ENCODE data around the gene ELAC2. TPM values are rescaled to one million over a fixed set of nuclear protein-coding genes. Genes with fewer than 3 reads are reported as not detected.

ELAC2 gene
- total and polyA plus RNA-seq, 5 donors: 28.2 to 52.0 (median 48.3) TPM

GRCh38 chr17:12974005-12974531, 43.8 kb downstream of the ELAC2 start:
- intact Hi-C loops (cut with DNase I): no loop called here
- H3K4me3 ChIP-seq (ENCODE audit: low read length): peak overlapping the region; percentile 20
- 2% methylated on average over 40 of the region's 40 CpGs for WGBS
- ATAC-seq (peak in 1 of 2 donors; percentile 78), DNase-seq (peak; percentile 25 to 74 (median 68))
- peak overlapping the region; percentile 5 for H3K27ac ChIP-seq (ENCODE audit: low read length)
- H3K9me3 ChIP-seq (ENCODE audit: control insufficient read depth, low read length): no peaks in the 10 kb centered on the region
- no peaks in the 10 kb centered on the region for H3K27me3 ChIP-seq (ENCODE audit: control insufficient read depth, insufficient read depth)
- no peaks in the 10 kb centered on the region for H3K4me1 ChIP-seq (ENCODE audit: control insufficient read depth, insufficient read depth, low read length)

GRCh38 chr17:12973496-12974004, 44.3 kb downstream of the ELAC2 start:
- peak overlapping the region; percentile 5 for H3K27ac ChIP-seq (ENCODE audit: low read length)
- H3K27me3 ChIP-seq (ENCODE audit: control insufficient read depth, insufficient read depth): no peaks in the 10 kb centered on the region
- intact Hi-C loops (cut with DNase I): no loop called here
- H3K4me3 ChIP-seq (ENCODE audit: low read length): peak overlapping the region; percentile 11
- peak in 1 of 3 donors; percentile 69 for DNase-seq
- no peaks in the 10 kb centered on the region for H3K4me1 ChIP-seq (ENCODE audit: control insufficient read depth, insufficient read depth, low read length)
- 2% methylated on average over 16 of the region's 16 CpGs for WGBS
- no peaks in the 10 kb centered on the region for H3K9me3 ChIP-seq (ENCODE audit: control insufficient read depth, low read length)
- ATAC-seq: peak; percentile 66

- ATAC-seq: no peak
- DNase-seq: no peak
- Histone ChIP-seq H3K27me3 (ENCODE audit: control insufficient read depth, insufficient read depth) (no peaks in the 10 kb centered on the region), H3K4me1 (ENCODE audit: control insufficient read depth, insufficient read depth, low read length) (no peaks in the 10 kb centered on the region), H3K4me3 (ENCODE audit: low read length) (no peak overlapping the region), H3K27ac (ENCODE audit: low read length) (no peak overlapping the region), H3K9me3 (ENCODE audit: control insufficient read depth, low read length) (no peaks in the 10 kb centered on the region)
- 75% methylated on average over 11 of the region's 11 CpGs for WGBS
- intact Hi-C loops (cut with DNase I): no loop called here
Observed at GRCh38 chr17:12967962-12968361, 49.9 kb downstream of the ELAC2 start.

GRCh38 chr17:12966413-12966812, 51.4 kb downstream of the ELAC2 start:
- intact Hi-C loops (cut with DNase I): no loop called here

GRCh38 chr17:12965988-12966387, 51.8 kb downstream of the ELAC2 start:
- DNase-seq (no peak), ATAC-seq (no peak)
- H3K4me3 ChIP-seq (ENCODE audit: low read length): no peak overlapping the region
- no peaks in the 10 kb centered on the region for H3K27me3 ChIP-seq (ENCODE audit: control insufficient read depth, insufficient read depth)
- intact Hi-C loops (cut with DNase I): no loop called here
- H3K27ac ChIP-seq (ENCODE audit: low read length): no peak overlapping the region
- no peaks in the 10 kb centered on the region for H3K9me3 ChIP-seq (ENCODE audit: control insufficient read depth, low read length)
- H3K4me1 ChIP-seq (ENCODE audit: control insufficient read depth, insufficient read depth, low read length): no peaks in the 10 kb centered on the region
- WGBS: 73% methylated on average over 3 of the region's 3 CpGs

More at GRCh38 chr17:12966413-12966812, 51.4 kb downstream of the ELAC2 start:
- 73% methylated on average over 5 of the region's 5 CpGs for WGBS
- Histone ChIP-seq H3K4me1 (ENCODE audit: control insufficient read depth, insufficient read depth, low read length) (no peaks in the 10 kb centered on the region), H3K9me3 (ENCODE audit: control insufficient read depth, low read length) (no peaks in the 10 kb centered on the region), H3K27me3 (ENCODE audit: control insufficient read depth, insufficient read depth) (no peaks in the 10 kb centered on the region), H3K4me3 (ENCODE audit: low read length) (no peak overlapping the region), H3K27ac (ENCODE audit: low read length) (no peak overlapping the region)
- DNase-seq (no peak), ATAC-seq (no peak)

GRCh38 chr17:12964840-12965239, 53.0 kb downstream of the ELAC2 start:
- H3K27me3 ChIP-seq (ENCODE audit: control insufficient read depth, insufficient read depth): no peaks in the 10 kb centered on the region
- no peak for DNase-seq
- no peak for ATAC-seq
- H3K9me3 ChIP-seq (ENCODE audit: control insufficient read depth, low read length): no peaks in the 10 kb centered on the region
- WGBS: 77% methylated on average over 10 of the region's 10 CpGs
- H3K27ac ChIP-seq (ENCODE audit: low read length): no peak overlapping the region
- intact Hi-C loops (cut with DNase I): no loop called here
- H3K4me3 ChIP-seq (ENCODE audit: low read length): no peak overlapping the region
- no peaks in the 10 kb centered on the region for H3K4me1 ChIP-seq (ENCODE audit: control insufficient read depth, insufficient read depth, low read length)

GRCh38 chr17:12964162-12964561, 53.7 kb downstream of the ELAC2 start:
- H3K9me3 ChIP-seq (ENCODE audit: control insufficient read depth, low read length): no peaks in the 10 kb centered on the region
- H3K27ac ChIP-seq (ENCODE audit: low read length): no peak overlapping the region
- H3K4me1 ChIP-seq (ENCODE audit: control insufficient read depth, insufficient read depth, low read length): no peaks in the 10 kb centered on the region
- H3K27me3 ChIP-seq (ENCODE audit: control insufficient read depth, insufficient read depth): no peaks in the 10 kb centered on the region
- no peak for ATAC-seq
- no peak for DNase-seq
- intact Hi-C loops (cut with DNase I): no loop called here
- no peak overlapping the region for H3K4me3 ChIP-seq (ENCODE audit: low read length)
- 93% methylated on average over 5 of the region's 5 CpGs for WGBS

- H3K4me3 ChIP-seq (ENCODE audit: low read length): no peak overlapping the region
- no peaks in the 10 kb centered on the region for H3K4me1 ChIP-seq (ENCODE audit: control insufficient read depth, insufficient read depth, low read length)
- intact Hi-C loops (cut with DNase I): no loop called here
- ATAC-seq (peak in 1 of 2 donors; percentile 14), DNase-seq (no peak)
- WGBS: 95% methylated on average over 7 of the region's 7 CpGs
- no peaks in the 10 kb centered on the region for H3K27me3 ChIP-seq (ENCODE audit: control insufficient read depth, insufficient read depth)
- no peaks in the 10 kb centered on the region for H3K9me3 ChIP-seq (ENCODE audit: control insufficient read depth, low read length)
- no peak overlapping the region for H3K27ac ChIP-seq (ENCODE audit: low read length)
Observed at GRCh38 chr17:12963505-12963904, 54.3 kb downstream of the ELAC2 start.

GRCh38 chr17:12961655-12962054, 56.2 kb downstream of the ELAC2 start:
- 94% methylated on average over 4 of the region's 4 CpGs for WGBS
- H3K4me3 ChIP-seq (ENCODE audit: low read length): no peak overlapping the region
- DNase-seq: no peak

GRCh38 chr17:12959441-12959840, 58.4 kb downstream of the ELAC2 start:
- no peaks in the 10 kb centered on the region for H3K9me3 ChIP-seq (ENCODE audit: control insufficient read depth, low read length)
- DNase-seq (no peak), ATAC-seq (no peak)
- intact Hi-C loops (cut with DNase I): no loop called here
- no peaks in the 10 kb centered on the region for H3K4me1 ChIP-seq (ENCODE audit: control insufficient read depth, insufficient read depth, low read length)
- WGBS: 94% methylated on average over 8 of the region's 8 CpGs
- no peaks in the 10 kb centered on the region for H3K27me3 ChIP-seq (ENCODE audit: control insufficient read depth, insufficient read depth)
- no peak overlapping the region for H3K4me3 ChIP-seq (ENCODE audit: low read length)
- H3K27ac ChIP-seq (ENCODE audit: low read length): no peak overlapping the region

More at GRCh38 chr17:12961655-12962054, 56.2 kb downstream of the ELAC2 start:
- no peaks in the 10 kb centered on the region for H3K9me3 ChIP-seq (ENCODE audit: control insufficient read depth, low read length)
- intact Hi-C loops (cut with DNase I): no loop called here
- H3K4me1 ChIP-seq (ENCODE audit: control insufficient read depth, insufficient read depth, low read length): no peaks in the 10 kb centered on the region
- H3K27ac ChIP-seq (ENCODE audit: low read length): no peak overlapping the region
- no peak for ATAC-seq
- H3K27me3 ChIP-seq (ENCODE audit: control insufficient read depth, insufficient read depth): no peaks in the 10 kb centered on the region

GRCh38 chr17:12958786-12959185, 59.0 kb downstream of the ELAC2 start:
- Histone ChIP-seq H3K27ac (ENCODE audit: low read length) (no peak overlapping the region), H3K4me1 (ENCODE audit: control insufficient read depth, insufficient read depth, low read length) (no peaks in the 10 kb centered on the region), H3K4me3 (ENCODE audit: low read length) (no peak overlapping the region), H3K27me3 (ENCODE audit: control insufficient read depth, insufficient read depth) (no peaks in the 10 kb centered on the region), H3K9me3 (ENCODE audit: control insufficient read depth, low read length) (no peaks in the 10 kb centered on the region)
- intact Hi-C loops (cut with DNase I): no loop called here
- WGBS: 97% methylated on average over 12 of the region's 12 CpGs
- ATAC-seq: no peak
- DNase-seq: no peak

- H3K4me3 ChIP-seq (ENCODE audit: low read length): no peak overlapping the region
- H3K9me3 ChIP-seq (ENCODE audit: control insufficient read depth, low read length): no peaks in the 10 kb centered on the region
- ATAC-seq: no peak
- H3K27ac ChIP-seq (ENCODE audit: low read length): no peak overlapping the region
- intact Hi-C loops (cut with DNase I): no loop called here
- DNase-seq: no peak
- 83% methylated on average over 5 of the region's 5 CpGs for WGBS
- H3K27me3 ChIP-seq (ENCODE audit: control insufficient read depth, insufficient read depth): no peaks in the 10 kb centered on the region
- H3K4me1 ChIP-seq (ENCODE audit: control insufficient read depth, insufficient read depth, low read length): no peaks in the 10 kb centered on the region
Observed at GRCh38 chr17:12955521-12955920, 62.3 kb downstream of the ELAC2 start.

Data from right cardiac atrium (tissue), 5 donors.